HG03064 (cell line): ENCODE measurements around the gene RUNX3.
"Not testable (repeated sequence)": the region's sequence is repeated elsewhere in the genome, so short reads cannot be mapped to it uniquely, and the experiment has no call there.

Experiments used
- ATAC-seq: cut with Tn5 transposase; IDR thresholded peaks from one replicate; pipeline ENCODE4 v1.9.1; 2021; ENCODE audit warnings: low read depth; ENCODE audit not compliant: unreplicated experiment

Gene RUNX3

GRCh38 chr1:24930260-24931145, at the start of gene RUNX3:
RUNX3 (minus strand) TSS chr1:24930276; CDS start chr1:24929868, 408 bp downstream.
- peak; percentile 64 for ATAC-seq

GRCh38 chr1:24979232-24979631, 49.2 kb upstream of the RUNX3 start:
- ATAC-seq = not testable (repeated sequence)

GRCh38 chr1:24978383-24979032, 48.4 kb upstream of the RUNX3 start:
- ATAC-seq = no peak

DNA sequence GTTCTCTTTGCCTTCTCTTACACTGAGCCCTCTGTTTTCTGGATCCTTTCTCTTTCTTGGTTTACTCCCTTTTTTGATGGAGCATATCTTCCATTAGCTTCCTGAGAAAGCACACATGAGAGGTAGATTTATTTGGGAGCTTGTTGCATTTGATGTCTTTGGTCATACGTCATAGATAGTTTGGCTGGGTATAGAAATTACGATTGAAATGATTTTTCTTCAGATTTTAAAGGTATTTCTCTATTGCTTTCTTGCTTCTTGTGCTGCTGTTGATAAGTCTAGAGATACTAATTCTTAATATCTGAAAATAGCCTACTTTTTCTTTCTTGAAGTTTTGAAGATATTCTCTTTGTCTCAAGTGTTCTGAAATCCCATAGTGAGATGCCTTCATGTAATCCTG, 45.3 kb upstream of the RUNX3 start:
- ATAC-seq = no peak

DNA sequence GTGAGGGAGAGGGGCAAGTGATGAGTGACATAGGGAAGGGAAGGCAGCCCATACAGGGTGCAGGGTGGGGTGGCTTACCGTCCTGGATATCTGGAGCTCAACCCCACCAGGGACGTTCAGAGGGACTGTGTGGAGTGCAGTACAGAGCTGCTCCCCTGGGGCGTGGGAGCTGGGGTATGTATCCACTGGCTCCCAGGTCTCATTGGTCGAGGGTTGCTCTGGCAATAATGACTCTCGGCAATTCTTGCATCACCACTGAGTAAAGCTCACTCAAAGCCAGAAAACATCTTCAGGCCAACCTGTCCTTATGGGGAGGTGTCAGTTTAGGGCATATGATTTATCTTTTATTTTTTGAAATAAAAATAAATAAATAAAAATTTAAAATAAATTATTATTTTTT, 43.2 kb upstream of the RUNX3 start:
- ATAC-seq = no peak

DNA sequence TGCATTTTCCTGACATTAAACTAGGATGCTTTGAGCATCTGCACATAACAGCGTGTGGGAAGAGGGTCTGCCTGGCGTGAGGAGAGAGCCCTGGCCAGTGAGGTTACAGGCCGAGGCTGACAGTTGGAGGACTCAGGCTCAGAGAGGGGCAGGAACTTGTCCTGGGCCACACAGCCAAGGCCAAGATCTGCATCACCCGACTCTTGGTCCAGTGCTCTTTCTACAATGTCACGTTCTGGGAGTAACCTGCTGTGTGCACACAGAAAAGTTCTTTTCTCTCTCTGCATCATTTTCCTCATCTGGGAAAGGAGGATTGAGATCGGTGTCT, 42.8 kb upstream of the RUNX3 start:
- ATAC-seq = no peak

DNA sequence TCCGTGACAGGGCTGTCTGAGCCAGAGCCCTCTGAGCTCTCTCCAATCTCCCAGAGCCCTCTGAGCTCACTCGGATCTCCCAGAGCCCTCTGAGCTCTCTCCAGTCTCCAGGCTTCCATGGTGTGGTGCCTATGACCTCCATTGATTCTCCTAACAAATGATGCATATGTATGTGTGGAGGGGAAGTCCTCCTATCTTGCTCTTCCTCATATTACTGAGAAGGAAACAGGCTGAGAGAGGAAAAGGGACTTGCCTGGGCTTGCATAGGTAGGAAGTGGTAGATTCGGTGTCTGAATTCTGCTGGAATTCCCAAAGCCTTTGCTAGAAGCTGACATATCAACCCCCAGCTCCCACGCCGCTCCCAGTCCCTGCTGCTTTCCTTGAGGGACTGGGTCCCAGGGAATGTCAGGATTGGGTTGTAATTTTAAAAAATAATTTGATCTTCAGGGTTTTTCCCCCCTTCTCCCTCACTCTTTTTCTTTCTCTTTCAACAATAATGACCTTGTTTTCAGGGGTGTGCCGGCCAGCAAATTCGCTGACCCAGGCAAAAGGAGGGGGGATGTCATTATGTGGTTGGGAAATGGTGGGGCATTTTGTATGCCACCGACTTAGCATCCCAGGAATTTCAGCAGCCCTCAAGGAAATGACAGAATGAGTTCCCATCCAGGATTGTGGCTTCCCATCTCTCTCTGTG, 42.3 kb upstream of the RUNX3 start:
- no peak for ATAC-seq

GRCh38 chr1:24970926-24971875, 41.1 kb upstream of the RUNX3 start:
- no peak for ATAC-seq

GRCh38 chr1:24970399-24970753, 40.3 kb upstream of the RUNX3 start:
- no peak for ATAC-seq

- no peak for ATAC-seq
Observed at GRCh38 chr1:24969596-24970398, 39.7 kb upstream of the RUNX3 start.

DNA sequence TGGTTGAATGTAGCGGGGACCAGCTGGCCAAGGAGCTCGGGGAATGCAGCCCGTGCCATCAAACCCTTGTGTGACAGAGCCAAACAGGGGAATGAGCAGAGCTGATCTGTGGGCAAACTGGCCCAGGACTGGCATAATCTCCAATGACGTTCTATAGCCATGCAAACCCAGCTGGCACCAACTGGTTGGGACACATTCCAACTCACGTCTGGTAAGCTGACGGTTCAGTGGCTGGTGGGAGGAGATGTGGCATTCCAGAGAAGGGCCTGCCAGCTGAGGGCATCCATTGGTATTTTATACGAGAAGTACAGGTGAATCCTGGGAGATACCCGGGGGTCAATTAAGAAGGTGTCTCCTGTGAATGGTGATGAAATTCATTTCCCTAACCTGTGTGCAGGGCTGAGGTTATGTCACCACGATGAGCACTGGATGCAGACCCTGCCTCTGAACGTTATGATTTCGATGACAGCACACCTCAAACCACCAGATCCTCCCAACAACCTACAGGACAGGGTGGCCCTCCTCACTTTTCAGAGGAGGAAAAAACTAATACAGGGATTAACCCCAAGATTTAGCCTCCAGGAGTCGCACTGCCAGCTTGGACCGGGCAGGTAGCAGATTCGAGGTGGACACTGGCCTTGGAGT, 39.0 kb upstream of the RUNX3 start:
- ATAC-seq = no peak

GRCh38 chr1:24967962-24968361, 37.9 kb upstream of the RUNX3 start:
- no peak for ATAC-seq

DNA sequence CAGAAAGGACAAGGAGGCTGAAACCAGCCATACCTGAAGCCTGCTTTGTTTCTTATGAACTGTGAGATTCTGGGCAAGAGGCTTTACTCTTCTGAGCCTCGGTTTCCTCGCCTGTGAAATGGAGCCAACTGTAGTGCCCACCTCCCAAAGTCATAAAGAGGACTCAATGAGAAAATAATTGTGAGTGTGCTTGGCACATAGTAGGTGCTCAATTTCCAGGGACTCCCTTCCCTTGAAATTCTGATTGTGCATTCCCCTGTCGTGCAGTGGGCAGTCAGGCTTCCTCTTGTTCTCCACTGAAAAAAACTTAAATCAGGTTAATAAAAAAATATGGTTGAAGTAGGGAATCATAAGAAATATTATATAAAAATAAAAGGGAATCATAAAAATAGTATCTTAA, 37.5 kb upstream of the RUNX3 start:
- ATAC-seq = no peak

DNA sequence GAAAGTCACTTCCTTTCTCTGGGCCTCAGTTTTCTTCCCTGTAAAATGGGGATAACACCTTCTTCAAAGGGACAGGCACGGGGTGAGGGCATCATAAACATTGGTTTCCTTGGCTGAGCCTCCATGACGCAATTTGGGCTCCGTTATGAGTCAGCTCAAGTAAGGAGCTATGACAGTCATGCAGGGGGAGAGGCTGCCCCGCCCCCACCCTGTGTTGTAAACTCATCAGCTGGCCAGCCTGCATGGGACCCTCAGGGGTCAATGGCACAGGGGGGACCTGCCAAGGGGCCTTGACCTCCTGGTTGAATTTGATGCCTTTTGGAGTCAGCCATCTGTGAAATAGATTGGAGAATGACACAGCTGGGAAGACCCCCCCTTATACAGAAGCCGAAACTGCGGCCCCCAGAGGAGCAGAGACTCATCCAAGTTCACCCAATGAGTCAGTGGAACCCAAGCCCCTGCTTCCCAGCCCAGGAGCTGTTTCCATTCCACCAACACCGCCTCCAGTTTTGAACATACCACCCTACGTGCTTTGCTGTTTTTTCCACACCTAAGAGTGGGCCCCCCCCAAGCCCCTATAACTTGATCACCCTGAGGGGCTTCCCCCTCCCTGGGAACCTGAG, 36.8 kb upstream of the RUNX3 start:
- ATAC-seq = no peak

GRCh38 chr1:24966121-24966723, 36.1 kb upstream of the RUNX3 start:
- no peak for ATAC-seq

GRCh38 chr1:24965571-24965930, 35.5 kb upstream of the RUNX3 start:
- ATAC-seq = no peak

- peak; percentile 80 for ATAC-seq
Observed at GRCh38 chr1:24964811-24965570, 34.9 kb upstream of the RUNX3 start.
